Neural crest cell (in vitro differentiated cells): ENCODE results near the gene PLEKHB1. TPM values are rescaled to one million over a fixed set of nuclear protein-coding genes. Genes with fewer than 3 reads are reported as not detected.

Experiments used
- DNase-seq: peaks from one replicate; pipeline ENCODE4 v3.0.0; 2021; ENCODE audit warnings: low read depth, mixed read lengths, low spot score
- H3K27ac Mint-ChIP-seq: one replicate; pipeline ENCODE4 v1.8.0; 2021; ENCODE audit warnings: mild to moderate bottlenecking, mixed read lengths; ENCODE audit not compliant: unreplicated experiment
- H3K27me3 Mint-ChIP-seq: 2 replicates; pipeline ENCODE4 v1.8.0; 2021; ENCODE audit warnings: low read depth, mild to moderate bottlenecking, mixed read lengths
- H3K36me3 Mint-ChIP-seq: 2 replicates; pipeline ENCODE4 v1.8.0; 2021; ENCODE audit warnings: low read depth, mild to moderate bottlenecking, mixed read lengths
- H3K4me1 Mint-ChIP-seq: 2 replicates; pipeline ENCODE4 v1.8.0; 2021; ENCODE audit warnings: mixed read lengths
- H3K4me3 Mint-ChIP-seq: one replicate; pipeline ENCODE4 v1.8.0; 2021; ENCODE audit warnings: mild to moderate bottlenecking, mixed read lengths
- H3K9me3 Mint-ChIP-seq: 2 replicates; pipeline ENCODE4 v1.8.0; 2021; ENCODE audit warnings: mixed read lengths
- total RNA-seq: library from RNA; stranded (reverse); gene quantifications from 2 replicates; pipeline ENCODE4 v1.2.1, GENCODE V29; 2021
- TF ChIP-seq, protein P1 (sequence below): fragments of 200-600 bp; sonication (generic); conservative IDR thresholded peaks from 2 replicates; pipeline ENCODE4 v1.5.0; 2021; ENCODE audit warnings: antibody characterized with exemption, mild to moderate bottlenecking

The PLEKHB1 gene
- total RNA-seq, 1 donor from 2014 or later = 42.7 TPM

DNA sequence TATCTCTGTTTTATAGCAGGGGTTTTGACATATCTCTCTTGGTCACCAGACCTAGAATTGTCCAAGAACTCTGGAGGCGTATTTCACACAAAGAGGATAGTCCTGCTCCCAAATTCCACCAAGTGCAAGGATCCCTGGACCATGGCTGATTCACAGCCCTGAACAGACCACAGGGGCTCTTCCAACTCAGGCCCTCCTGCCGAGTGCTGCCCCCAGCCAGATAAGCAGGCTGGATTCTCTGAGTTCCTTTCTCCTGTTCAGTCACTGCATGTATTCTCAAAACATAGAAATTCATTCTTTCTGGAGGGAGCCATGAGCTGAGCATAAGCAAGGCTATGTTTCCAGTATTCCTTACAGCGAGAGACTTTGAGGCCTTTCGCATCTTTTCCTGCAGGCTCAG lies 13.4 kb upstream of the PLEKHB1 start:
- DNase-seq = no peak
- TF ChIP-seq, protein P1, sequence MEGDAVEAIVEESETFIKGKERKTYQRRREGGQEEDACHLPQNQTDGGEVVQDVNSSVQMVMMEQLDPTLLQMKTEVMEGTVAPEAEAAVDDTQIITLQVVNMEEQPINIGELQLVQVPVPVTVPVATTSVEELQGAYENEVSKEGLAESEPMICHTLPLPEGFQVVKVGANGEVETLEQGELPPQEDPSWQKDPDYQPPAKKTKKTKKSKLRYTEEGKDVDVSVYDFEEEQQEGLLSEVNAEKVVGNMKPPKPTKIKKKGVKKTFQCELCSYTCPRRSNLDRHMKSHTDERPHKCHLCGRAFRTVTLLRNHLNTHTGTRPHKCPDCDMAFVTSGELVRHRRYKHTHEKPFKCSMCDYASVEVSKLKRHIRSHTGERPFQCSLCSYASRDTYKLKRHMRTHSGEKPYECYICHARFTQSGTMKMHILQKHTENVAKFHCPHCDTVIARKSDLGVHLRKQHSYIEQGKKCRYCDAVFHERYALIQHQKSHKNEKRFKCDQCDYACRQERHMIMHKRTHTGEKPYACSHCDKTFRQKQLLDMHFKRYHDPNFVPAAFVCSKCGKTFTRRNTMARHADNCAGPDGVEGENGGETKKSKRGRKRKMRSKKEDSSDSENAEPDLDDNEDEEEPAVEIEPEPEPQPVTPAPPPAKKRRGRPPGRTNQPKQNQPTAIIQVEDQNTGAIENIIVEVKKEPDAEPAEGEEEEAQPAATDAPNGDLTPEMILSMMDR = no peak
- H3K36me3 Mint-ChIP-seq = no peaks in the 10 kb centered on the region
- H3K9me3 Mint-ChIP-seq = peaks cover 3% of the 10 kb centered on the region
- H3K27me3 Mint-ChIP-seq = no peaks in the 10 kb centered on the region
- no peak overlapping the region for H3K27ac Mint-ChIP-seq
- H3K4me3 Mint-ChIP-seq = no peak overlapping the region
- H3K4me1 Mint-ChIP-seq = peaks cover 32% of the 10 kb centered on the region

DNA sequence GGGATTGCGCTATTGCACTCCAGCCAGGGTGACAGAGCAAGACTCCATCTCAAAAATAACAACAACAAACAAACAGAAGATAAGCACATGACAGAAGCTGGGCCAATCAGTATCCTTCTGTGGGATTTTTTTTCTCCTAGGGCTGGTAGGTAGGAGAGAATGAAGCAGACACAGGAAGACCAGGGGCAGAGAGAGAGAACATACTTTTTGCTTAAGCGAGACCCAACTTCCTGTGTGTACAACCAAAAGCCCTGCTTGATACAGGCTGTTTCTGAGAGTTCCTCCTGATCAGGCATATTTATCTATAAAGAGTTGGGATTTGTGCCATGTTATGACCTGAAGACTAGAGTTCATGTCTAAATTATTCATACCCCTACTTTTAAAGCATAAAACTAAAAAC lies 12.4 kb upstream of the PLEKHB1 start:
- H3K27me3 Mint-ChIP-seq = no peaks in the 10 kb centered on the region
- H3K4me1 Mint-ChIP-seq = peaks cover 27% of the 10 kb centered on the region
- peaks cover 3% of the 10 kb centered on the region for H3K9me3 Mint-ChIP-seq
- DNase-seq = no peak
- H3K4me3 Mint-ChIP-seq = no peak overlapping the region
- TF ChIP-seq, protein P1 = no peak
- H3K36me3 Mint-ChIP-seq = no peaks in the 10 kb centered on the region
- no peak overlapping the region for H3K27ac Mint-ChIP-seq

DNA sequence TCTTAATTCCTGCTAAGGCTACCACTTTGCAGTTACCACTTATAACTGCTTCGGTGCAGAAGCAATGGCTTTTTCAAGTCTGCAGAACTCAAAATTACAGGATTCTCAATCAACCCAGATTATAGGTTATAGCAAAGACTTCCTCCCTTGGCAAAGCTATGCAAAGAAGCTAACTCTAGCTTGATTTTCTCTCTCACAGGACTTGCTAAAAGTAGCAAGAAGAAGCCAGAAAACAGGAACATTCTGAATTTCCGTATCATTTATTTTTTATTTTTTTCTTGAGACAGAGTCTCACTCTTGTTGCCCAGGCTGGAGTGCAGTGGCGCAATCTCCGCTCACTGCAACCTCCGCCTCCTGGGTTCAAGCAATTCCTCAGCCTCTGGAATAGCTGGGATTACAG lies 10.7 kb upstream of the PLEKHB1 start:
- TF ChIP-seq, protein P1 = no peak
- H3K36me3 Mint-ChIP-seq = no peaks in the 10 kb centered on the region
- no peaks in the 10 kb centered on the region for H3K27me3 Mint-ChIP-seq
- DNase-seq = no peak
- H3K27ac Mint-ChIP-seq = no peak overlapping the region
- peaks cover 16% of the 10 kb centered on the region for H3K4me1 Mint-ChIP-seq
- H3K9me3 Mint-ChIP-seq = peaks cover 3% of the 10 kb centered on the region
- no peak overlapping the region for H3K4me3 Mint-ChIP-seq

DNA sequence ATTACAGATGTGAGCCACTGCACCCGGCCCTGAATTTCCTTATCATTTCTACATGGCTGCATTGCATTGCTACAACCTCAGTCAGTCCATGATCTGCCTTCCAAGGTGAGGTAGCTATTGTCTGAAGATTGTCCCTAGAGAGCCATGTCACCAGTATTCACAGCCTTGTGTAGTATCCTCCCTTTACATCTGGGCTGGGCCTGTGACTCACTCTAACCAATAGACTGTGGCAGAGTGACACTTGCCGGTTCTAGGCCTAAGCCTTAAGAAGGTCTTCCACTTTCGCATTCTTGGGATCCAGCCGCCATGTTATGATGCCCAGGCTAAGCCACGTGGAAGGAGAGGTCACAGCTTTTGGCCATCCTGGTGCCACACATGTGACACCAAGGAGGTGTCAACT lies 10.1 kb upstream of the PLEKHB1 start:
- Mint-ChIP-seq H3K27ac (no peak overlapping the region), H3K27me3 (no peaks in the 10 kb centered on the region), H3K36me3 (no peaks in the 10 kb centered on the region), H3K4me3 (no peak overlapping the region), H3K4me1 (peaks cover 14% of the 10 kb centered on the region), H3K9me3 (peaks cover 3% of the 10 kb centered on the region)
- no peak for DNase-seq
- TF ChIP-seq, protein P1 = no peak

DNA sequence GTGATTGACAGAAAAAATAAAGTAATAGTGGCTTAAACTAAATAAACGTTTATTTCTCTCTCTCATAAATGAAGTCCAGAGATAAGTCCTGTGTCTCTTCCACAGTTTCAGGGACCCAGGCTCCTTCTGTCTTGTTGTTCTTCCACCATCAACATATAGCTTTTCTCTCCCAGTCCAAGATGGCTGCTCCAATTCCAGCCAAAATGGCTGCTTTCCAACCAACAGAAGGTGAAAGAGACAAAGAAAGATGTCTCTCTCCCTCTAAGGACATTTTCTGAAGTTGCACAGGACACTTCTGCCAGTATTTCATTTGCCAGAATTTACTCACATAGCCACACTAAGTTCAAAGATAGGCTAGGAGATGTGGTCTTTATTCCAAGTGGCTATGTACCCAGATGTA lies 9.4 kb upstream of the PLEKHB1 start:
- Mint-ChIP-seq H3K4me3 (no peak overlapping the region), H3K36me3 (no peaks in the 10 kb centered on the region), H3K27me3 (no peaks in the 10 kb centered on the region), H3K4me1 (peaks cover 14% of the 10 kb centered on the region), H3K27ac (no peak overlapping the region), H3K9me3 (peaks cover 3% of the 10 kb centered on the region)
- DNase-seq = no peak
- TF ChIP-seq, protein P1 = no peak

DNA sequence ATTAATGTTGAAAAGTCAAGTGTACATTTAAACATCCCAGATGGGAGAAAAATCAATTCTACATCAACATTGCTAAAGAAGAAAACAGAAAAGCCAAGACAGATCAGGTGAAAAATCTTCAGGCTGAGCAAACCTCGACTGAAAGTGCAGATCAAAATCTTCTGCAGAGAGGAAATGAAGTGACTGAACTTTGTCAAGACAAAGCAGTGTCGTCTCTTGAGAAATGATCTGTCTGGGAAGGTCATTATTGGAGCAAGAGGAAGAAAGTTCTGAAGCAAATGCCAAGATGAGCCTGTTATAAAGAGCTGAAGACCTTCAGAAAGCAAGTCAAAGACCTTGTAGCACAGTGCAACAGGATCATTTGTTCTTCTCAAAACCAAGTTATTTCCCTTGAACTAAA lies 5.8 kb upstream of the PLEKHB1 start:
- Mint-ChIP-seq H3K9me3 (peaks cover 3% of the 10 kb centered on the region), H3K36me3 (no peaks in the 10 kb centered on the region), H3K4me1 (peaks cover 7% of the 10 kb centered on the region), H3K27ac (no peak overlapping the region), H3K27me3 (no peaks in the 10 kb centered on the region), H3K4me3 (no peak overlapping the region)
- TF ChIP-seq, protein P1 = no peak
- no peak for DNase-seq
